ENCODE results near the gene SPHK2.

The SPHK2 gene

DNA sequence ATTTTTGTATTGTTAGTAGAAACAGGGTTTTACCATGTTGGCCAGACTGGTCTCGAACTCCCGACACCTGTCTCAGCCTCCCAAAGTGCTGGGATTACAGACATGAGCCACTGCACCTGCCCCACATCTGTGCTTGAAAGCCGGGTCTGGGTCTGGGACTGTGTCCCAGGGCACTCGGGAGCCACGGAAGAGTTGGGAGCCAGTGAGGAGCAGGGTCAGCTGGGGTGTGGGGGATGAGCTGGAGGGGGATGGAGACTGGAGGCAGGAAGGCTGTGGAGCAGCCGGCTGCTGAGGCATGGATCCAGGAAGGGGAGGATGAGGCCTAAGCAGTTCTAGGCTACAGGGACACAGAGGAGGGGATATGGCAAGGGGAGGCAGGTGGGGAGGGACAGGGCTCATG lies 23.5 kb upstream of the SPHK2 start:
- H3K4me3 ChIP-seq = no peak overlapping the region
- H3K4me1 ChIP-seq = no peaks in the 10 kb centered on the region
- H3K9me3 ChIP-seq = no peaks in the 10 kb centered on the region
- H3K27me3 ChIP-seq (ENCODE audit: low read depth) = no peaks in the 10 kb centered on the region
- no peaks in the 10 kb centered on the region for H3K36me3 ChIP-seq (replicated peaks)
- DNase-seq (ENCODE audit: low spot score in 2 of 2) = no peak
- in situ Hi-C loops (cut with MboI; ENCODE audit: low sequenced_read_pairs) = loop anchor here (25.0 kb wide), 1 partner anchor 634 kb away; no protein-coding TSS in a partner anchor

DNA sequence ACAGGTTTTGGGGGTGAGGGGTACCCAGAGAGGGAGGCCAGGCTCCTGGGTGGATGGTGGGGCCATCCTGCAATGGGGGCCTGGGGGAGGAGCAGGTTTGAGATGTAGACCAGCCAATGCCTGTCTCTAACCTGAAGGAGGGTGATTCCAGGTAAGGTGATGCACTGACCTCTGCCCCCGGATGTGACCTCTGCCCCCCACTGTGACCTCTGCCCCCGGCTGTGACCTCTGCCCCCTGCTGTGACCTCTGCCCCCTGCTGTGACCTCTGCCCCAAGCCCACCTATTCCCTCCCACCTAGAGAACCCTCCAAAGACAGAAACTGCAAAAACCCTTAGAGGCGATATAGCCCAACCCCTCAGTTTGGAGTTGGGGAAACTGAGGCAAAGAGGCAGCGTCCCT lies 23.1 kb upstream of the SPHK2 start:
- Histone ChIP-seq H3K36me3 (replicated peaks) (no peaks in the 10 kb centered on the region), H3K4me1 (no peaks in the 10 kb centered on the region), H3K9me3 (no peaks in the 10 kb centered on the region), H3K27me3 (ENCODE audit: low read depth) (no peaks in the 10 kb centered on the region), H3K4me3 (no peak overlapping the region)
- no peak for DNase-seq (ENCODE audit: low spot score in 2 of 2)
- in situ Hi-C loops (cut with MboI; ENCODE audit: low sequenced_read_pairs) = loop anchor here (25.0 kb wide), 1 partner anchor 634 kb away; no protein-coding TSS in a partner anchor

DNA sequence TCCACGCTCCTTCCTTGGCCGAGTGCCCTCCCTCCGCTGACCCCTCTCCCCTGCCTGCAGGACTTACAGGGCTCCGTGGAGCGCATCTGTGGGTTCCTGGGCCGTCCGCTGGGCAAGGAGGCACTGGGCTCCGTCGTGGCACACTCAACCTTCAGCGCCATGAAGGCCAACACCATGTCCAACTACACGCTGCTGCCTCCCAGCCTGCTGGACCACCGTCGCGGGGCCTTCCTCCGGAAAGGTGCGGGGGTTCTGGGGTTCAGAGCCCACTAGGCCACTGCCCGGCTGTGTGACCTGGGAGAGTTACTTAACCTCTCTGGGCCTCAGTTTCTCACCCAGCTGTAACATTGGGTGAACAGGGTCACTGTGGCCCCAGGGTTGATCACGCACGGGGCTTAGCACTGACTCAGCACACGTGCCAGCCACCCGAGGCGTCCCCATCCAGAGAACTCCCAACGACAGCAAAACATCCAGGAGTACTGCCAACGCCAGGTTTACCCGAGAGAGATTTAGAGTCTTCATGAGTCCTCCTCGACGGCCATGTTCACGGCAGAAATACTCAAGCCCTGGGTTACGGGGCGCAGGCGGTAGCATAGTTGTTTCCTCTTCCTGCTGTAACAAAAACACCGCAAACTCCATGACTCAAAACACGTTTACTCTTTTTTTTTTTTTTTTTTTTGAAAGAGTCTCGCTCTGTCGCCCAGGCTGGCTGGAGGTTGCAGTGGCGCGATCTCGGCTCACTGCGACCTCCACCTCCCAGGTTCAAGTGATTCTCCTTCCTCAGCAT lies 22.4 kb upstream of the SPHK2 start:
- Histone ChIP-seq H3K9me3 (no peaks in the 10 kb centered on the region), H3K4me3 (no peak overlapping the region), H3K36me3 (replicated peaks) (no peaks in the 10 kb centered on the region), H3K4me1 (no peaks in the 10 kb centered on the region), H3K27me3 (ENCODE audit: low read depth) (no peaks in the 10 kb centered on the region)
- in situ Hi-C loops (cut with MboI; ENCODE audit: low sequenced_read_pairs) = loop anchor here (25.0 kb wide), 1 partner anchor 635 kb away; no protein-coding TSS in a partner anchor
- DNase-seq (ENCODE audit: low spot score in 2 of 2) = no peak

DNA sequence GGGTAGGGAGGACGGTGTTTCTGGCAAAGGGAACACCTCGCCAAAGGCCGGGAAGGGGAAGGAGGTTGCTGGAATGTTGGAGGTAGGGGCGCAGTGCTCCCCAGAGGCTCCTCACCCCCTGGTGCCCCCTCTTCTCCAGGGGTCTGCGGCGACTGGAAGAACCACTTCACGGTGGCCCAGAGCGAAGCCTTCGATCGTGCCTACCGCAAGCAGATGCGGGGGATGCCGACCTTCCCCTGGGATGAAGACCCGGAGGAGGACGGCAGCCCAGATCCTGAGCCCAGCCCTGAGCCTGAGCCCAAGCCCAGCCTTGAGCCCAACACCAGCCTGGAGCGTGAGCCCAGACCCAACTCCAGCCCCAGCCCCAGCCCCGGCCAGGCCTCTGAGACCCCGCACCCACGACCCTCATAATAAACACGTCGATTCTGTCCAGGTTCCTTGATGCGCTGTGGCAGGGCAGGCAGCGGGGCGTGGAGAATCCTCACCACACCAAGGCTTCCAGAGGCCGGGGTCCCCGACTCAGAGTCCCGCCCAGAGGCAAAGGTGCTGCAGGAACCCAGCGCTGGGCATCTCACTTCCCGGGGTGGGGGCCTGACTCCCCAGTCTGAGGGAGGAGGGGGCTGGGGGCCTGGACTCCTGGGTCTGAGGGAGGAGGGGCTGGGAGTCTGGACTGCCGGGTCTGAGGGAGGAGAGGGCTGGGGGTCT lies 20.2 kb upstream of the SPHK2 start:
- H3K27me3 ChIP-seq (ENCODE audit: low read depth) = no peaks in the 10 kb centered on the region
- H3K4me1 ChIP-seq = no peaks in the 10 kb centered on the region
- no peaks in the 10 kb centered on the region for H3K9me3 ChIP-seq
- no peak for DNase-seq (ENCODE audit: low spot score in 2 of 2)
- no peaks in the 10 kb centered on the region for H3K36me3 ChIP-seq (replicated peaks)
- in situ Hi-C loops (cut with MboI; ENCODE audit: low sequenced_read_pairs) = loop anchor here (25.0 kb wide), 1 partner anchor 637 kb away; no protein-coding TSS in a partner anchor
- H3K4me3 ChIP-seq = no peak overlapping the region

DNA sequence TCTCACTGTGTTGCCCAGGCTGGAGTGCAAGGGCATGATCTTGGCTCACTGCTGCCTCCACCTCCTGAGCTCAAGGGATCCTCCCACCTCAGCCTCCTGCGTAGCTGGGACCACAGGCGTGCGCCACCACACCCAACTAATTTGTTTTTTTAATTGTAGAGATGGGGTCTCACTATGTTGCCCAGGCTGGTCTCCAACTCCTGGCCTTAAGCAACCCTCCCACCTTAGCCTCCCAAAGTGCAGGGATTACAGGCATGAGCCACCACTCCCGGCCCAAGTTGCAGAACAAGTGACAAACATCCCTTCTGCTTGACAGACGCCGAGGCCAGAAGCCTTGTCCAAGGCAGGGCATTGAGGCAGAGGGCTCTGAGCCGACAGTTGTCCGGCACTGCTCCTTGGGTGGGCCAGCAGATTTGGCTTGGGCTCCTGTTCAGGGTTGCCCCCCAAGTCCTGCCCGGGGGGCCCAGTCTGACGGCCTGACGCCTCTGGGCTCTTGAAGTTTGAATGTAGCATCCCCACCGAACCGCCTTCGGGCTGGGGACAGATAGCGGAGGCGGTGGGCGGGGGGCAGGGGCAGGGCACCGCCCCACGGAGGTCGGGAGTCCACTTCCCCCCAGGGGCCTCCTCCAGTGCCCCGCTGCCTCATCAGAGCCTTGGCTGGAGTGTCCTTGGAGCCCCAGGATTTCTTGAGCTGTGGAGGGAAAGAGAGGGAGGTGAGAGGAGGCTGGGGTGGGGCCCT lies 18.5 kb upstream of the SPHK2 start:
- Histone ChIP-seq H3K4me1 (no peaks in the 10 kb centered on the region), H3K9me3 (no peaks in the 10 kb centered on the region), H3K36me3 (replicated peaks) (no peaks in the 10 kb centered on the region), H3K4me3 (no peak overlapping the region), H3K27me3 (ENCODE audit: low read depth) (no peaks in the 10 kb centered on the region)
- DNase-seq (ENCODE audit: low spot score in 2 of 2) = no peak
- in situ Hi-C loops (cut with MboI; ENCODE audit: low sequenced_read_pairs) = no loop called here

DNA sequence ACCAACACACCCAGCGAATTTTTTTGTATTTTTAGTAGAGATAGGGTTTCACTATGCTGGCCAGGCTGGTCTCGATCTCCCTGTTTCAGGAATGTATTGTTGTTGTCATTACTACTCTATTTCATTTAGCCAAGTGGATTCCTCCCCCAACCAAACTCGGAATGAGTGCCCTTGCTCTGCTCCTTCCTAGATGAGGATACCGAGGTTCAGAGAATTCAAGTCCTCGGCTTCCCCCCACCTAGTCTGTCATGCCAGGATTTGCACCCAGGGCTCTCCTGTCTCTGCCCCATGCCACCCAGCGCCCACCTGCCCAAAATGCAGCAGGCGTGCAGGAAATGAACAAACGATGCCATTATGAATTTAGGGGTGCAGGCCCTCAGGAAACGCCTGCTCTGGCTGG lies 16.3 kb upstream of the SPHK2 start:
- no peaks in the 10 kb centered on the region for H3K9me3 ChIP-seq
- no peaks in the 10 kb centered on the region for H3K36me3 ChIP-seq (replicated peaks)
- in situ Hi-C loops (cut with MboI; ENCODE audit: low sequenced_read_pairs) = no loop called here
- no peaks in the 10 kb centered on the region for H3K4me1 ChIP-seq
- no peaks in the 10 kb centered on the region for H3K27me3 ChIP-seq (ENCODE audit: low read depth)
- H3K4me3 ChIP-seq = no peak overlapping the region
- DNase-seq (ENCODE audit: low spot score in 2 of 2) = no peak

DNA sequence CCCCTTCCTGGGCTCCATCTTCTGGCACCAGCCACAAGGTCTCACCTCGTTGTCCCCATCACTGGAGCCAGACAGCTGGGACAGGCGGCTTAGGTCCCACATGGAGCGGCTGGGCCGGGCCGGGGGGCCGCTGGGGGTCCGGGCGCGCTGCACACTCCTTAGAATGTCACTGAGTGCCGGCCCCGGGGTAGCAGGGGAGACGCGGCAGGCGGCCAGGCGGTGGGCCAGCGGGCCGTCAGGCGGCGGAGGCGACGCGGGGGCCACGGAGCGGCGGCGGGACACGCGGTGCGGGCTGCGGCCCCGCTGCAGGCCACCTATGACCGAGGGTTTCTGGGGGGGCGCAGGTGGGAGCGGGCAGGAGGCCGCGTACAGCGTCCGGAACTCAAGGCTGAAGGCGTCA lies 15.9 kb upstream of the SPHK2 start:
- in situ Hi-C loops (cut with MboI; ENCODE audit: low sequenced_read_pairs) = no loop called here
- no peaks in the 10 kb centered on the region for H3K9me3 ChIP-seq
- no peak overlapping the region for H3K4me3 ChIP-seq
- no peaks in the 10 kb centered on the region for H3K27me3 ChIP-seq (ENCODE audit: low read depth)
- no peaks in the 10 kb centered on the region for H3K36me3 ChIP-seq (replicated peaks)
- no peaks in the 10 kb centered on the region for H3K4me1 ChIP-seq
- DNase-seq (ENCODE audit: low spot score in 2 of 2) = no peak

DNA sequence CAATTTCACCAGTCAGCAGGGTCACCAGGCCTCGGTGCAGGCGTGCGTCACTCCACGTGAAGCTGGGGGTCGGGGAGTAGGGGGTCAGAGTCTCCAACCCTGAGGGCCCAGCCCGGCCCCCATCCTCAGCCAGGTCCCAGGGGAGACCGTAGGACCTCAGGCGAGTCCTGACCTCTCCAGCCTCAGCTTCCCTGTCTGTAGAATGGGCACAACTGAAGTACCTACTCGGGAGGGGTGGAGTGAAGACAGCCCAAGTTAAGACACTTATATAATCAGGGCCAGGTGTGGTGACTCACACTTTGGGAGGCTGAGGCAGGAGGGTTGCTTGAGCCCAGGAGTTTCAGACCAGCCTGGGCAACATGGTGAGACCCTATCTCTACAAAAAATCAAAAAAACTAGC lies 15.5 kb upstream of the SPHK2 start:
- Histone ChIP-seq H3K4me3 (no peak overlapping the region), H3K36me3 (replicated peaks) (no peaks in the 10 kb centered on the region), H3K4me1 (peaks cover under 1% of the 10 kb centered on the region; the same call in 1 of the 2 replicates), H3K27me3 (ENCODE audit: low read depth) (no peaks in the 10 kb centered on the region), H3K9me3 (no peaks in the 10 kb centered on the region)
- DNase-seq (ENCODE audit: low spot score in 2 of 2) = no peak
- in situ Hi-C loops (cut with MboI; ENCODE audit: low sequenced_read_pairs) = no loop called here

DNA sequence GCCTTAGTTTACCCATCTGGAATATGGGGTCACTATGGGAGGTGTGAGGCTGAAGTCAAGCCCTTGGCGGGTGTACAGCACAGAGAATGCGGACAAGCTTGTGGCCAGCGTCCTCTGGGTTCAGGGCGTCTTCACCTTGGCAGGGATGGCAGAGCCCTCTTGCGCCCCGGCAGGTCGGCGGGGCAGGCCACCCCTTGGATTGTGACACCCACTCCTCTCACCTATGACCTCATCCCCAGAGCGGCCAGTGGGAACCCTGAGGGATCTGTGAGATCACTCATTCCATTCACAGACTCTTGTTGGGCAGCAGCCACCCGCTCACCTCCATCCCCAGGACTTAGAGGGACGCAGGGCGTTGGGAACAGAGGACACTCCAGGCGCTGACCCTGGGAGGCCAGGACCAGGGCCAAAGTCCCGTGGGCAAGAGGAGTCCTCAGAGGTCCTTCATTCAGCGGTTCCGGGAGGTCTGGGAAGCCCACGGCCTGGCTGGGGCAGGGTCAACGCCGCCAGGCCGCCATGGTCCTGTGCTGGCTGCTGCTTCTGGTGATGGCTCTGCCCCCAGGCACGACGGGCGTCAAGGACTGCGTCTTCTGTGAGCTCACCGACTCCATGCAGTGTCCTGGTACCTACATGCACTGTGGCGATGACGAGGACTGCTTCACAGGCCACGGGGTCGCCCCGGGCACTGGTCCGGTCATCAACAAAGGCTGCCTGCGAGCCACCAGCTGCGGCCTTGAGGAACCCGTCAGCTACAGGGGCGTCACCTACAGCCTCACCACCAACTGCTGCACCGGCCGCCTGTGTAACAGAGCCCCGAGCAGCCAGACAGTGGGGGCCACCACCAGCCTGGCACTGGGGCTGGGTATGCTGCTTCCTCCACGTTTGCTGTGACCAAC lies 12.6 kb upstream of the SPHK2 start, which contains the start of gene SPACA4:
Gene SPACA4 (plus strand): TSS at position 280 of the 896 bp plus-strand sequence. CDS start 237 bp downstream, at position 517.
- in situ Hi-C loops (cut with MboI; ENCODE audit: low sequenced_read_pairs) = no loop called here
- peaks cover under 1% of the 10 kb centered on the region; the same call in 1 of the 2 replicates for H3K36me3 ChIP-seq (replicated peaks)
- DNase-seq (ENCODE audit: low spot score in 2 of 2) = no peak
- H3K27me3 ChIP-seq (ENCODE audit: low read depth) = no peaks in the 10 kb centered on the region
- H3K9me3 ChIP-seq = no peaks in the 10 kb centered on the region
- no peak within 1 kb of the TSS for H3K4me3 ChIP-seq
- H3K4me1 ChIP-seq = peaks cover 2% of the 10 kb centered on the region; the same call in 1 of the 2 replicates

DNA sequence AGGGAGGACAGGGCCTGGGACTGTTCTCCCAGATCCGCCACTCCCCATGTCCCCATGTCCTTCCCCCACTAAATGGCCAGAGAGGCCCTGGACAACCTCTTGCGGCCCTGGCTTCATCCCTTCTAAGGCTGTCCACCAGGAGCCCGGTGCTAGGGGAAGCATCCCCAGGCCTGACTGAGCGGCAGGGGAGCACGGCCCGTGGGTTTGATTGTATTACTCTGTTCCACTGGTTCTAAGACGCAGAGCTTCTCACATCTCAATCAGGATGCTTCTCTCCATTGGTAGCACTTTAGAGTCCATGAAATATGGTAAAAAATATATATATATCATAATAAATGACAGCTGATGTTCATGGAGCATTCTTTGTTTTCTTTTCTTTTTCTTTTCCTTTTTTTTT lies 11.9 kb upstream of the SPHK2 start:
- in situ Hi-C loops (cut with MboI; ENCODE audit: low sequenced_read_pairs) = no loop called here
- no peak overlapping the region for H3K4me3 ChIP-seq
- H3K9me3 ChIP-seq = no peaks in the 10 kb centered on the region
- no peak for DNase-seq (ENCODE audit: low spot score in 2 of 2)
- peaks cover 3% of the 10 kb centered on the region; the same call in 1 of the 2 replicates for H3K36me3 ChIP-seq (replicated peaks)
- H3K27me3 ChIP-seq (ENCODE audit: low read depth) = no peaks in the 10 kb centered on the region
- peaks cover 2% of the 10 kb centered on the region; the same call in 1 of the 2 replicates for H3K4me1 ChIP-seq

DNA sequence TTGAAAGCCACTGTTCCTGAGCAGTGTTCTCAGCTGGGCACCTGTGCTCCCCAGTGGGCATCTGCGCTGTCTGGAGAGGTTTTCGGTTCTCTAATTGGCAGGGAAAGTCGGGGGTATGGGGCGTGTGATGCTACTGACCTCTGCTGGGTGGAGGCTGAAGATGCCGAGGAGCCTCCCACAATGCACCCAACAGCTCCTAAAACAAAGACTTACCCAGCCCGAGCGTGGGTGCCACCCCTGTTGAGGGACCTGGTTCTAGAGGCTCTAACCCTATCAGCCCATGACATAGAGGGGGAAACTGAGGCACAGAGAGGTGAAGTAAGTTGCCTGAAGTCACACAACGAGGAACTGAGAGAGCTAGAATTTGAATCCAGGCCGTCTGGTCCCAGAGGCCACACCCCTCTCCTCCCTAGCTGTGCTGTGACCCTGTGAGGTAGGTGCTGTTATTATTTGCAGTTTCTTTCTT lies 10.5 kb upstream of the SPHK2 start:
- no peak overlapping the region for H3K4me3 ChIP-seq
- in situ Hi-C loops (cut with MboI; ENCODE audit: low sequenced_read_pairs) = no loop called here
- H3K9me3 ChIP-seq = no peaks in the 10 kb centered on the region
- peak; percentile 61 to 77 for DNase-seq (ENCODE audit: low spot score in 2 of 2)
- H3K27me3 ChIP-seq (ENCODE audit: low read depth) = no peaks in the 10 kb centered on the region
- H3K4me1 ChIP-seq = peaks cover 2% of the 10 kb centered on the region; the same call in 1 of the 2 replicates
- H3K36me3 ChIP-seq (replicated peaks) = peaks cover 3% of the 10 kb centered on the region

DNA sequence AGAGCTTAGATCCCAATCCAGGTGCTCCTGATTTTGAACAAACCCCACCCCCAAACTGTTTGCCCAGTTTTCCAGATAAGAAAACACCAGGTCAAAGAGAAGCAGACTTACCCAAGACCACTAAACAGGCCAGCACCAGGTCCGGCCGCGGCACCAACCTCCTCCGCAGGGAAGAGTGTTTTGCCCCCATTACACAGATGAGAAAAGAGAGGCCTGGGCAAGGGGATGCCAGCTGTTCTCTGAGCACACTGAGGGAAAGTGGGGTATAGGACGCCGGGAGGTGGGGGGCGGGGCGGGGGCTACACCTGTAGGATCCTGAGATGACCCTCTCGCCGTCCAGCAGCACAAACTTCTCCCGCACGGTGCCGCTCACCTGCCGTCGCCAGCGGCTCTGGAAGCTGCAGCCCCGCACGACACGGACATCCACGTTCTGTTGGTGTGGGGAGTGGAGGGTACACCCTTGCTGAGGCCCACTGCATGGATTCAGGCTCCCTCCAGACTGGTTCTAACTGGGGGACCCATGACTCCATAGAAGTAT lies 9.7 kb upstream of the SPHK2 start:
- Histone ChIP-seq H3K4me3 (no peak overlapping the region), H3K27me3 (ENCODE audit: low read depth) (no peaks in the 10 kb centered on the region), H3K4me1 (peaks cover 5% of the 10 kb centered on the region), H3K9me3 (no peaks in the 10 kb centered on the region), H3K36me3 (replicated peaks) (peaks cover 6% of the 10 kb centered on the region)
- no peak for DNase-seq (ENCODE audit: low spot score in 2 of 2)
- in situ Hi-C loops (cut with MboI; ENCODE audit: low sequenced_read_pairs) = no loop called here
